ENCODE data around the gene PCED1B.

DNA sequence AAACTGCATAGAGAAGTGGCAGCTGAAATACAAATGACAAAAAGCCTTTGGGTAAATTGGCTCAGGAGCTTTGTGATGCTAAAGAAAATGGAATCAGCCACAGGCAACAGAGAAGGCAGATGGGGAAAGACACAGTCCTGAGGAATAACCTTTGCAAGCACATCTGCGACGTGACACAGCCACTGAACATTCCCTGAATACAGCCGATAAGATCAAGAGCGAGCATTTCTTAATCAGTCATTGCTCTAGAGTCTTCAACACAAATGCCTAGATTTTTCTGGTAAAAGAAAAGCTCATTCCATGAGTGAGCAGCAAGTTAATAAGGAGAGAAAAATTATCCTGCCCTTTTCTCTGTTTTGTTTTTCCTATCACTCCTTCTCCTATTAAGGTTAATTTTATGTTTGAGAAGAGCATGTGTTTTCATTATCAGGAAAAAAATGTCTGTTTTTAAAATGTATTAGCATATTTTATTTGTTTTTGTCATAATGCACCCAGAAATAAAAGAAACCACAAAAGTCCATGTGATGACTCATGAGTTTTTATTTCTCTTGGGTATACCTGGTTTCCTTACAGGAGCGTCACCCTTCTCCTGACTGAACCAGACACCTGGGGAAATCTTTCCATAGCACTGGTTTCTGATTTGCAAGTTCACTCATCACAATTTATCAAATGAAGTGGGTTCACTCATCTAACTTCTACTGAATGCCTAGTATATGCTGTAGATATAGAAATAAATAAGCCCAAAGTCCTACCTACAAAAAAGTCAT is 45.4 kb upstream of the PCED1B start:
- TF ChIP-seq SRF (IDR thresholded peaks at IDR 0.05; ENCODE audit: low read depth), result no peak
- TF ChIP-seq POLR2AphosphoS5 (IDR thresholded peaks at IDR 0.05; ENCODE audit: low read depth, low read length), result no peak
- no peak for TF ChIP-seq POLR2A (IDR thresholded peaks at IDR 0.05; ENCODE audit: borderline replicate concordance, extremely low read depth, insufficient read depth, insufficient read length)
- TF ChIP-seq, protein P1, sequence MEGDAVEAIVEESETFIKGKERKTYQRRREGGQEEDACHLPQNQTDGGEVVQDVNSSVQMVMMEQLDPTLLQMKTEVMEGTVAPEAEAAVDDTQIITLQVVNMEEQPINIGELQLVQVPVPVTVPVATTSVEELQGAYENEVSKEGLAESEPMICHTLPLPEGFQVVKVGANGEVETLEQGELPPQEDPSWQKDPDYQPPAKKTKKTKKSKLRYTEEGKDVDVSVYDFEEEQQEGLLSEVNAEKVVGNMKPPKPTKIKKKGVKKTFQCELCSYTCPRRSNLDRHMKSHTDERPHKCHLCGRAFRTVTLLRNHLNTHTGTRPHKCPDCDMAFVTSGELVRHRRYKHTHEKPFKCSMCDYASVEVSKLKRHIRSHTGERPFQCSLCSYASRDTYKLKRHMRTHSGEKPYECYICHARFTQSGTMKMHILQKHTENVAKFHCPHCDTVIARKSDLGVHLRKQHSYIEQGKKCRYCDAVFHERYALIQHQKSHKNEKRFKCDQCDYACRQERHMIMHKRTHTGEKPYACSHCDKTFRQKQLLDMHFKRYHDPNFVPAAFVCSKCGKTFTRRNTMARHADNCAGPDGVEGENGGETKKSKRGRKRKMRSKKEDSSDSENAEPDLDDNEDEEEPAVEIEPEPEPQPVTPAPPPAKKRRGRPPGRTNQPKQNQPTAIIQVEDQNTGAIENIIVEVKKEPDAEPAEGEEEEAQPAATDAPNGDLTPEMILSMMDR (IDR thresholded peaks at IDR 0.05 in 2 of 3, conservative IDR thresholded peaks at IDR 0.05 in 1 of 3; ENCODE audit: borderline replicate concordance in 1 of 3, insufficient read depth in 1 of 3, low read depth in 2 of 3, low read length in 2 of 3), result no peak
- TF ChIP-seq EZH2 (IDR thresholded peaks at IDR 0.05), result no peak
- TF ChIP-seq CEBPB (IDR thresholded peaks at IDR 0.05; ENCODE audit: low read depth), result no peak
- TF ChIP-seq, protein P2, sequence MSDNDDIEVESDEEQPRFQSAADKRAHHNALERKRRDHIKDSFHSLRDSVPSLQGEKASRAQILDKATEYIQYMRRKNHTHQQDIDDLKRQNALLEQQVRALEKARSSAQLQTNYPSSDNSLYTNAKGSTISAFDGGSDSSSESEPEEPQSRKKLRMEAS (IDR thresholded peaks at IDR 0.05), result no peak
- TF ChIP-seq CBX3 (IDR thresholded peaks at IDR 0.05; ENCODE audit: low read depth), result no peak

Data from HCT116 (cell line).